Muscle of back (tissue), 11 donors: ENCODE measurements around the gene ST8SIA3. TPM values are rescaled to one million over a fixed set of nuclear protein-coding genes. Genes with fewer than 3 reads are reported as not detected.
"Not testable (repeated sequence)": the region's sequence is repeated elsewhere in the genome, so short reads cannot be mapped to it uniquely, and the experiment has no call there.

Source experiments
- DNase-seq, 3 donors: peaks; one replicate each; pipeline versions ENCODE4 v3.0.0 to v3.0.0-alpha.2; 2013
- polyA plus RNA-seq, 10 donors: library from polyadenylated mRNA; unstranded; fragments of 120-200 nt; gene quantifications; one replicate each; pipeline ENCODE4 v1.2.1, GENCODE V29; 2013; ENCODE audit not compliant: insufficient read length in 10 of 10

The ST8SIA3 gene
- polyA plus RNA-seq, 10 donors: 0.01 to 0.75 (median 0.10) TPM; not detected in 3

- DNase-seq: no peak
Measured at GRCh38 chr18:57362714-57363113, 10.4 kb downstream of the ST8SIA3 start.

- no peak for DNase-seq
Measured at GRCh38 chr18:57364460-57364859, 12.1 kb downstream of the ST8SIA3 start.

GRCh38 chr18:57366528-57367081 is 14.2 kb downstream of the ST8SIA3 start:
- DNase-seq: no peak

- no peak for DNase-seq
Measured at GRCh38 chr18:57372444-57372843, 20.1 kb downstream of the ST8SIA3 start.

- no peak for DNase-seq
Measured at GRCh38 chr18:57373017-57373416, 20.7 kb downstream of the ST8SIA3 start.

GRCh38 chr18:57376503-57376902 is 24.1 kb downstream of the ST8SIA3 start:
- no peak for DNase-seq

GRCh38 chr18:57389271-57389670 is 36.9 kb downstream of the ST8SIA3 start:
- no peak for DNase-seq

GRCh38 chr18:57390044-57390443 is 37.7 kb downstream of the ST8SIA3 start:
- DNase-seq: no peak

GRCh38 chr18:57394749-57395148 is 42.4 kb downstream of the ST8SIA3 start:
- DNase-seq: not testable (repeated sequence)

GRCh38 chr18:57396831-57397230 is 44.5 kb downstream of the ST8SIA3 start:
- not testable (repeated sequence) for DNase-seq

- DNase-seq: peak in 1 of 3 donors; percentile 4
Measured at GRCh38 chr18:57397440-57398132, 45.2 kb downstream of the ST8SIA3 start.

- no peak for DNase-seq
Measured at GRCh38 chr18:57404345-57404744, 52.0 kb downstream of the ST8SIA3 start.

GRCh38 chr18:57409650-57410049 is 57.3 kb downstream of the ST8SIA3 start:
- no peak for DNase-seq

GRCh38 chr18:57410749-57411148 is 58.4 kb downstream of the ST8SIA3 start:
- DNase-seq: no peak

- DNase-seq: no peak
Measured at GRCh38 chr18:57416542-57416941, 64.2 kb downstream of the ST8SIA3 start.

Other genes with a start within 250 kb of the ST8SIA3 start
- gene BOD1L2, start 205.5 kb upstream of the ST8SIA3 start, polyA plus RNA-seq: not detected
- gene ONECUT2, start 82.8 kb downstream of the ST8SIA3 start, polyA plus RNA-seq: 1 to 10 TPM in 1 of 10 donors, under 1 TPM in 9; 0.01 to 1.1 (median 0.17) TPM
- gene FECH, start 234.1 kb downstream of the ST8SIA3 start, polyA plus RNA-seq: 10 to 100 TPM; 17.3 to 34.7 (median 20.9) TPM